H1 (cell line): ENCODE results near the gene S1PR1. TPM values are rescaled to one million over a fixed set of nuclear protein-coding genes. Genes with fewer than 3 reads are reported as not detected.

Experiments
- CTCF ChIA-PET: fragments of 300-600 bp; sonication (Branson Sonifier 250); formaldehyde crosslinking; loops from one replicate; lab custom pipeline; 2021; ENCODE audit not compliant: partially characterized antibody; lab: Charles Lee
- POLR2A ChIA-PET: fragments of 300-600 bp; sonication (Branson Sonifier 250); formaldehyde crosslinking; loops from one replicate; lab custom pipeline; 2021; ENCODE audit warnings: inconsistent platforms; ENCODE audit not compliant: partially characterized antibody; lab: Charles Lee
- DNase-seq, 2 experiments: peaks; one replicate each; pipeline versions ENCODE4 v3.0.0 to v3.0.0-alpha.2; 2010 to 2022; ENCODE audit warnings: low spot score in 2 of 2, low read depth in 1 of 2, mixed read lengths in 1 of 2
- FAIRE-seq: peaks from 2 replicates; lab custom pipeline; 2011; peaks lifted over from hg19 to GRCh38; lab: Jason Lieb, UNC
- H2AFZ ChIP-seq: 2 replicates; pipeline ENCODE4 v1.8.1; 2012; ENCODE audit warnings: low read length, inconsistent platforms
- H2AK5ac ChIP-seq: 2 replicates; pipeline ENCODE4 v1.6.1; 2013; ENCODE audit warnings: low read depth, low read length
- H2BK120ac ChIP-seq: replicated peaks from 2 replicates; pipeline ENCODE3; 2013; ENCODE audit warnings: low read depth, low read length, inconsistent platforms
- H2BK12ac ChIP-seq: 2 replicates; pipeline ENCODE4 v1.6.1; 2013; ENCODE audit warnings: low read depth, low read length
- H2BK15ac ChIP-seq: 2 replicates; pipeline ENCODE4 v1.6.1; 2013; ENCODE audit warnings: low read length
- H2BK20ac ChIP-seq: 2 replicates; pipeline ENCODE4 v1.6.1; 2013; ENCODE audit warnings: low read length
- H2BK5ac ChIP-seq: 2 replicates; pipeline ENCODE4 v1.6.1; 2013; ENCODE audit warnings: low read depth, low read length
- H3K14ac ChIP-seq: 2 replicates; pipeline ENCODE4 v1.6.1; 2013; ENCODE audit warnings: inconsistent platforms; ENCODE audit not compliant: insufficient read length
- H3K18ac ChIP-seq: 2 replicates; pipeline ENCODE4 v1.6.1; 2013; ENCODE audit warnings: low read length; ENCODE audit errors: extremely low read depth
- H3K23ac ChIP-seq: 2 replicates; pipeline ENCODE4 v1.6.1; 2013; ENCODE audit warnings: inconsistent platforms; ENCODE audit not compliant: insufficient read length
- H3K23me2 ChIP-seq: 2 replicates; pipeline ENCODE4 v1.6.1; 2013; ENCODE audit warnings: low read depth, low read length
- H3K27ac ChIP-seq: 2 replicates; pipeline ENCODE4 v1.6.1; 2011; ENCODE audit warnings: low read depth, low read length, inconsistent platforms
- H3K27me3 ChIP-seq, 4 experiments: replicated peaks in 1 of 4; 1 replicate in 1 of 4; 2 replicates in 3 of 4; pipeline versions ENCODE4 v1.6.1 to v1.8.1; 2011 to 2013; ENCODE audit warnings: low read length in 3 of 4, mild to moderate bottlenecking in 3 of 4, inconsistent platforms in 2 of 4, mixed read lengths in 2 of 4, moderate library complexity in 1 of 4; ENCODE audit not compliant: control insufficient read depth in 3 of 4, insufficient read depth in 3 of 4; ENCODE audit errors: extremely low read depth in 1 of 4
- H3K36me3 ChIP-seq, 4 experiments: 2 replicates each; pipeline versions ENCODE4 v1.6.1 to v1.8.1; 2011 to 2013; ENCODE audit warnings: mild to moderate bottlenecking in 4 of 4, low read length in 3 of 4, moderate library complexity in 2 of 4, control low read depth in 1 of 4, inconsistent platforms in 1 of 4; ENCODE audit not compliant: insufficient read depth in 4 of 4, control insufficient read depth in 2 of 4
- H3K4ac ChIP-seq: replicated peaks from 2 replicates; pipeline ENCODE3; 2013; ENCODE audit warnings: low read length, low read depth, mixed read lengths, inconsistent platforms; ENCODE audit not compliant: insufficient read length
- H3K4me1 ChIP-seq, 4 experiments: replicated peaks in 1 of 4; 1 replicate in 1 of 4; 2 replicates in 3 of 4; pipeline versions ENCODE4 v1.6.1 to v1.8.1; 2011 to 2013; ENCODE audit warnings: low read length in 3 of 4, inconsistent platforms in 2 of 4, mixed read lengths in 1 of 4; ENCODE audit not compliant: insufficient read depth in 4 of 4, control insufficient read depth in 3 of 4
- H3K4me2 ChIP-seq, 2 experiments: 2 replicates each; pipeline versions ENCODE4 v1.6.1 to v1.8.1; 2011 to 2013; ENCODE audit warnings: low read depth in 2 of 2, low read length in 2 of 2, control low read depth in 1 of 2, inconsistent platforms in 1 of 2, mild to moderate bottlenecking in 1 of 2; ENCODE audit not compliant: insufficient read depth in 1 of 2
- H3K4me3 ChIP-seq, 4 experiments: fragments of 200-600, 300-600 bp in 1 of 4; sonication (generic), shearing (Covaris generic), sonication (Bioruptor Twin) in 1 of 4; 2 replicates each; pipeline versions ENCODE4 v1.5.1 to v1.8.1; 2011 to 2016; ENCODE audit warnings: low read length in 4 of 4, low read depth in 3 of 4, control low read depth in 2 of 4, inconsistent platforms in 2 of 4, mild to moderate bottlenecking in 2 of 4, mixed read lengths in 1 of 4, moderate library complexity in 1 of 4; ENCODE audit not compliant: insufficient read depth in 2 of 4; ENCODE audit errors: extremely low read depth in 1 of 4
- H3K56ac ChIP-seq: replicated peaks from 2 replicates; pipeline ENCODE3; 2013; ENCODE audit warnings: low read depth, mild to moderate bottlenecking, mixed read lengths, low read length, inconsistent platforms; ENCODE audit not compliant: insufficient read length
- H3K79me1 ChIP-seq: 2 replicates; pipeline ENCODE4 v1.6.1; 2013; ENCODE audit warnings: low read depth, low read length, control low read depth
- H3K79me2 ChIP-seq, 2 experiments: 2 replicates each; pipeline versions ENCODE4 v1.6.1 to v1.8.1; 2012 to 2013; ENCODE audit warnings: low read length in 2 of 2, mild to moderate bottlenecking in 2 of 2, inconsistent platforms in 1 of 2; ENCODE audit not compliant: insufficient read depth in 2 of 2, control insufficient read depth in 1 of 2
- H3K9ac ChIP-seq, 4 experiments: replicated peaks in 1 of 4; 1 replicate in 1 of 4; 2 replicates in 3 of 4; pipeline versions ENCODE4 v1.6.1 to v1.8.1; 2011 to 2013; ENCODE audit warnings: low read depth in 3 of 4, low read length in 3 of 4, control low read depth in 2 of 4, mild to moderate bottlenecking in 2 of 4, moderate library complexity in 2 of 4, inconsistent platforms in 1 of 4; ENCODE audit errors: extremely low read depth in 1 of 4
- H3K9me3 ChIP-seq, 2 experiments: 2 replicates each; pipeline versions ENCODE4 v1.6.1 to v1.8.1; 2012 to 2013; ENCODE audit warnings: mild to moderate bottlenecking in 2 of 2, moderate library complexity in 2 of 2, control low read depth in 1 of 2, inconsistent platforms in 1 of 2, low read depth in 1 of 2, low read length in 1 of 2, mixed read lengths in 1 of 2; ENCODE audit not compliant: insufficient read depth in 2 of 2
- H4K20me1 ChIP-seq, 2 experiments: replicated peaks in 1 of 2; 2 replicates each; pipeline versions ENCODE3 to v1.8.1; 2011 to 2013; ENCODE audit warnings: inconsistent platforms in 2 of 2, low read length in 2 of 2, mild to moderate bottlenecking in 1 of 2; ENCODE audit not compliant: insufficient read depth in 2 of 2, control insufficient read depth in 1 of 2
- H4K5ac ChIP-seq: 2 replicates; pipeline ENCODE4 v1.6.1; 2013; ENCODE audit warnings: low read length, low read depth, mixed read lengths, inconsistent platforms; ENCODE audit not compliant: insufficient read length
- H4K8ac ChIP-seq: 2 replicates; pipeline ENCODE4 v1.8.0; 2013; ENCODE audit warnings: mild to moderate bottlenecking, moderate library complexity, low read length, inconsistent platforms; ENCODE audit not compliant: insufficient read depth; ENCODE audit errors: extremely low read depth
- H4K91ac ChIP-seq: replicated peaks from 2 replicates; pipeline ENCODE3; 2013; ENCODE audit warnings: low read length, mixed read lengths, inconsistent platforms; ENCODE audit not compliant: insufficient read length
- CEBPB ChIP-seq: IDR thresholded peaks from 2 replicates; pipeline ENCODE4 v1.6.1; 2012; ENCODE audit warnings: low read depth, low read length
- GTF2F1 ChIP-seq: IDR thresholded peaks from 2 replicates; pipeline ENCODE4 v1.6.1; 2012; ENCODE audit warnings: low read depth, low read length, improper control_type of control experiment, borderline replicate concordance
- RAD21 ChIP-seq, 2 experiments: IDR thresholded peaks in 1 of 2; conservative IDR thresholded peaks in 1 of 2; 2 replicates each; pipeline ENCODE4 v1.6.1; 2011; ENCODE audit warnings: low read depth in 2 of 2, low read length in 2 of 2, improper control_type of control experiment in 1 of 2, inconsistent platforms in 1 of 2, mild to moderate bottlenecking in 1 of 2, moderate library complexity in 1 of 2
- RFX5 ChIP-seq: IDR thresholded peaks from 2 replicates; pipeline ENCODE4 v1.6.1; 2011; ENCODE audit warnings: low read depth, low read length, improper control_type of control experiment, borderline replicate concordance
- RNF2 ChIP-seq: fragments of 200-900, 300-1000 bp; sonication (generic); IDR thresholded peaks from 2 replicates; pipeline ENCODE4 v1.7.1; 2016; ENCODE audit warnings: borderline replicate concordance, low read depth, mild to moderate bottlenecking, antibody characterized with exemption, low read length; ENCODE audit not compliant: poor library complexity, severe bottlenecking; ENCODE audit errors: missing control alignments
- RXRA ChIP-seq: IDR thresholded peaks from 2 replicates; pipeline ENCODE4 v1.6.1; 2011; ENCODE audit warnings: low read depth, mild to moderate bottlenecking, low read length, moderate library complexity; ENCODE audit not compliant: insufficient read depth
- SP4 ChIP-seq: IDR thresholded peaks from 2 replicates; pipeline ENCODE4 v1.6.1; 2012; ENCODE audit warnings: low read length, inconsistent platforms
- WGBS, 2 experiments: shearing (Covaris generic) in 1 of 2; methylation state at CpG; one replicate each; pipeline versions ENCODE4 v1.1.6 to v1.1.7; 2013 to 2015; ENCODE audit warnings: low lambda C conversion rate in 2 of 2, mixed read lengths in 2 of 2, inconsistent platforms in 1 of 2, low coverage in 1 of 2, missing lambda C conversion rate in 1 of 2; ENCODE audit not compliant: insufficient replicate concordance in 2 of 2, insufficient coverage in 1 of 2, insufficient read length in 1 of 2; ENCODE audit errors: extremely low coverage in 1 of 2, missing lambda C conversion rate in 1 of 2; 5-methylcytosine and 5-hydroxymethylcytosine counted together
- polyA plus RNA-seq, 7 experiments: library from polyadenylated mRNA; depleted of rRNA in 3 of 7; stranded (reverse) in 5 of 7; unstranded in 2 of 7; fragments of >200 nt in 5 of 7; fragments of 200-250 nt in 2 of 7; gene quantifications; 1 replicate in 5 of 7; 2 replicates in 1 of 7; 4 replicates in 1 of 7; pipeline versions ENCODE4 v1.2.1 to v1.2.3, GENCODE V29; 2011 to 2013; ENCODE audit warnings: missing spikeins in 2 of 7, mixed read lengths in 2 of 7
- total RNA-seq: library from RNA; stranded (reverse); fragmentation: NEBNext Ultra II Directional; extraction: Animal tissue kit (Norgen Biotek cat#: 25700); gene quantifications from 2 replicates; pipeline ENCODE4 v1.2.1, GENCODE V29; 2021
- TF ChIP-seq, protein P1 (sequence below): IDR thresholded peaks from 2 replicates; pipeline ENCODE4 v1.6.1; 2011; ENCODE audit warnings: low read length, improper control_type of control experiment

Gene S1PR1
- total and polyA plus RNA-seq, 2 of the 8 experiments (the other 6 are each of a cell fraction or from before 2014, with no cell fraction given), result 3.5 to 5.5 TPM

DNA sequence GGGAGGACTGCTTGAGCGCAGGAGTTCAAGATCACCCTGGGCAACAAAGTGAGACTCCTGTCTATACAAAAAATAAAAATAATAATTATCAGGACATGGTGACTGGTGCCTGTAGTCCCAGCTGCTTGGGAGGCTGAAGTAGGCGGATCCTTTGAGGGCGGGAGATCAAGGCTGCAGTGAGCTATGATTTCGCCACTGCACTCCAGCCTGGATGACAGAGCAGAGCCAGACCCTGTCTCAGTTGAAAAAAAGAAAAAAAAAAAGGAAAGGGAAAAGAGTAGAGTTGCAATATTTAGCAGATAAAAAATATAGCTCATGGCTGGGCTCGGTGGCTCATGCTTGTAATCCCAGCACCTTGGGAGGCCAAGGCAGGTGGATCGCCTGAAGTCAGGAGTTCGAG lies 3.3 kb upstream of the S1PR1 start:
- Histone ChIP-seq H2BK12ac (no peak overlapping the region), H3K79me1 (no peaks in the 10 kb centered on the region), H3K27ac (no peak overlapping the region), H4K91ac (no peak overlapping the region), H3K56ac (no peak overlapping the region), H2AFZ (no peak overlapping the region), H3K4me3 (no peak overlapping the region), H4K8ac (no peak overlapping the region), H3K4me2 (no peak overlapping the region), H2BK20ac (no peak overlapping the region), H3K23ac (no peak overlapping the region), H2BK15ac (no peak overlapping the region), H3K14ac (no peak overlapping the region), H2BK5ac (no peak overlapping the region), H3K9ac (no peak overlapping the region), H3K9me3 (no peaks in the 10 kb centered on the region), H3K27me3 (peaks cover 0 to 27% (median 13%) of the 10 kb centered on the region in 4 experiments; a peak in 5 of 7 replicates), H3K23me2 (peaks cover 18% of the 10 kb centered on the region), H3K18ac (no peak overlapping the region), H2AK5ac (no peak overlapping the region), H4K20me1 (no peaks in the 10 kb centered on the region), H3K79me2 (no peaks in the 10 kb centered on the region), H2BK120ac (no peak overlapping the region), H3K36me3 (no peaks in the 10 kb centered on the region), H3K4me1 (peaks cover 0 to 10% (median 6%) of the 10 kb centered on the region in 4 experiments; a peak in 5 of 7 replicates), H4K5ac (no peak overlapping the region), H3K4ac (no peak overlapping the region)
- 89% methylated on average over 7 of the region's 7 CpGs; no CpG with 5 or more reads in 1 of the 2 experiments for WGBS, 2 experiments
- FAIRE-seq (no peak), DNase-seq (no peak)
- POLR2A ChIA-PET, result interaction anchor here (0.7 kb wide), 1 partner anchor 20 kb away, joined by 3 read pairs; no protein-coding TSS in a partner anchor
- TF ChIP-seq GTF2F1 (no peak), CEBPB (no peak), RAD21 (IDR thresholded peaks at IDR 0.05 in 1 of 2, conservative IDR thresholded peaks at IDR 0.05 in 1 of 2; ENCODE audit: low read depth in 2 of 2, low read length in 2 of 2) (no peak), RXRA (no peak), RNF2 (no peak), RFX5 (no peak), SP4 (no peak)
- TF ChIP-seq, protein P1, sequence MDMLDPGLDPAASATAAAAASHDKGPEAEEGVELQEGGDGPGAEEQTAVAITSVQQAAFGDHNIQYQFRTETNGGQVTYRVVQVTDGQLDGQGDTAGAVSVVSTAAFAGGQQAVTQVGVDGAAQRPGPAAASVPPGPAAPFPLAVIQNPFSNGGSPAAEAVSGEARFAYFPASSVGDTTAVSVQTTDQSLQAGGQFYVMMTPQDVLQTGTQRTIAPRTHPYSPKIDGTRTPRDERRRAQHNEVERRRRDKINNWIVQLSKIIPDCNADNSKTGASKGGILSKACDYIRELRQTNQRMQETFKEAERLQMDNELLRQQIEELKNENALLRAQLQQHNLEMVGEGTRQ, result no peak
- CTCF ChIA-PET, result interaction anchor here (0.6 to 1.4 kb wide), 5 partner anchors 9 to 983 kb away, joined by 3 to 5 read pairs (median 3); no protein-coding TSS in a partner anchor
